ENCODE results near the gene ZBTB12.
"Not testable (repeated sequence)": the region's sequence is repeated elsewhere in the genome, so short reads cannot be mapped to it uniquely, and the experiment has no call there.

ZBTB12 gene, protein sequence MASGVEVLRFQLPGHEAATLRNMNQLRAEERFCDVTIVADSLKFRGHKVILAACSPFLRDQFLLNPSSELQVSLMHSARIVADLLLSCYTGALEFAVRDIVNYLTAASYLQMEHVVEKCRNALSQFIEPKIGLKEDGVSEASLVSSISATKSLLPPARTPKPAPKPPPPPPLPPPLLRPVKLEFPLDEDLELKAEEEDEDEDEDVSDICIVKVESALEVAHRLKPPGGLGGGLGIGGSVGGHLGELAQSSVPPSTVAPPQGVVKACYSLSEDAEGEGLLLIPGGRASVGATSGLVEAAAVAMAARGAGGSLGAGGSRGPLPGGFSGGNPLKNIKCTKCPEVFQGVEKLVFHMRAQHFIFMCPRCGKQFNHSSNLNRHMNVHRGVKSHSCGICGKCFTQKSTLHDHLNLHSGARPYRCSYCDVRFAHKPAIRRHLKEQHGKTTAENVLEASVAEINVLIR

DNA sequence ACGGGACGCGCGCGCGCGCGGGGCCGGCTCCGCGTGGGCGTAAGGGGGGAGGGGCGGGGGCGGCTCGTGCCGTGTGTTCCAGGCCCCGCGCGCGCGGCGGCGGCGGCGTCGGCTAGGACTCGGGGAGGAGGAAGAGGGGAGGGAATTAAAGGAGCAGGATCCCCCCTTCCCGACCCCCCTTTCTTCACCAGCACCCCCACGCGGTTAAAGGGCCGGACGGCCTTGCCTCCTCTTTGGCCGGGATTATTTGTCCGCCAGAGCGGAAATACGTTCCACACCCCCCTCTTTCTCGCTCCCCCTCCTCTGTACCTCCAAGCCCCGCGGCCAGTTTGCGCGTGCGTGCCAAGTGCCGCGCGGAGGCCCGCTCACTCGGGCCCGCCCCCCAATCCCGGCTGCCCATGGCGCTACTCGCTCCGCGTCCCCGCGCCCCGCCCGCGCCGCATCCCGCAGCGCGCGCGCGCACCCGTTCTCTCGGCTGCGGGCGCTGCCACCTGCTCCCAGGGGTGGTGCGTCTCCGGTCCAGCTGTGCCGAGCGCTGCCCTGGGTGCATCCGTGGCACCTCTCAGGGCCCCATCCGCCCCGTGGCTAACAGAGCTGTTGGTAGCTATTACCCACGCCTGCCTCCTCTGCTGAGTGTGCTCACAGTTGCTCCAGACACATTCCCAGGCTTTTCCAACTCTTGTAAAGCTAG is at the start of gene ZBTB12:
Gene ZBTB12 (minus strand): TSS at position 134 of the 691 bp plus-strand sequence. CDS start 781 bp downstream, outside the sequence.
- DNase-seq, result peak; percentile 73 to 87

DNA sequence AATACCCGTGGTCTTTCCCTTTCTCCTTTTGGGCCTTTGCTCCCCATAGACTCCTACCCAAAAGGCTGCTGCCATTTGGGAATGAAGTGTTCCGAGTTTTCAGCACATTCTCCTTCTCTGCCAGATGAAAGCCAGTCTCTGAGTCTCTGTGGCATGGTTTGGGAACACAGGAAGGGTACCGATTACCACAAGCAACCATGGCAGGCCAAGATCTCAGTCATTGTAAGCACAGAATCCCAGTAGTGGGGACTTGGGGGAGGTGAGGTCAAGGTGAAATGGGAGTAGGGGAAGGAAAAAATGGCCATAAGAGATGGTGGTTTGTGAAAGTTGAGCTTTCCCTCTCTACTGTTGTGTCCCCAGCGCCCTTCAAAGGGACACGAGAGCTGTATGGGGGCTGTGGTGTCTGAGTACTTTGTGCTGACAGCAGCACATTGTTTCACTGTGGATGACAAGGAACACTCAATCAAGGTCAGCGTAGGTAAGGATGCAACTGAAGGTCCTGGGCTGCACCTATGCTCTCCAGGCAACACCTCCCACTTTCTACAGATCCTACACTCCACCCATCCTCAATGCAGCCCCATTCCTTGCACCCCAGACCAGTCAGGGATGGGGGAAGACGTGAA is 48.2 kb upstream of the ZBTB12 start:
- DNase-seq, result no peak

DNA sequence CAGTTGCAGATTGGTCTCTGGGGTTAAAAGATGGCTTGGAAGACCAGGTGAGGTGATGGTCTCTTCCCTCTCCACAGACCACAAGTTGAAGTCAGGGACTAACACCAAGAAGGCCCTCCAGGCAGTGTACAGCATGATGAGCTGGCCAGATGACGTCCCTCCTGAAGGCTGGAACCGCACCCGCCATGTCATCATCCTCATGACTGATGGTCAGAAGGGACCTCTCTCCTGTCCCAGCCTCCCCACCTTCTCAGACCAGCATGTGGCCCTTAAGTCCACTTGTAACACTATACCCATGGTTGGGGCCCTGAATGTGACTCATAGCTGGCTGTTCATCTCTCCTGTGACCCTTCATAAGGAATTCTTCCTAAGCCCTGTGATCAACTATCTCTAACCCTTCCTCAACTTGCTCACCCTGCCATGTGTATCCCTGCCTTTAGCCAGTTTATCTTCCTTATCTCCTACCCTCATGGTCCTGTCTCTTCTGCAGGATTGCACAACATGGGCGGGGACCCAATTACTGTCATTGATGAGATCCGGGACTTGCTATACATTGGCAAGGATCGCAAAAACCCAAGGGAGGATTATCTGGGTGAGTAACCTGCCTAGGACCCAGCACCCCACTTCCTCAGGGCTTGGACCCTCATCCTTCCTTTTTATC is 47.0 kb upstream of the ZBTB12 start:
- DNase-seq, result no peak

DNA sequence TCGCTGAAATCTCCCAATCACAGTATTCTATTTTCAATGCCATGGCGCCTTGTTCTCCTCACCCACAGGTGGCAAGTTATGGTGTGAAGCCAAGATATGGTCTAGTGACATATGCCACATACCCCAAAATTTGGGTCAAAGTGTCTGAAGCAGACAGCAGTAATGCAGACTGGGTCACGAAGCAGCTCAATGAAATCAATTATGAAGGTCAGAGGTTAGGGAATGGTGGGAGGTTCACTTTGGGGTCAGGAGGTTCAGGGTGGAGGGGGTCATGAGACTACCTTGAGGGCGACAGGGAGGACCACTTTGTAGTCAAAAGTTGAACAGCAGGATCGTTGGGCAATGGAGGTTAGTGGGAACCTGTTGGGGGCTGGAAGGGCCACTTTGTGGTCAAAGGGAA is 46.4 kb upstream of the ZBTB12 start:
- no peak for DNase-seq

GRCh38 chr6:31947864-31948263 is 46.0 kb upstream of the ZBTB12 start:
- DNase-seq, result no peak

DNA sequence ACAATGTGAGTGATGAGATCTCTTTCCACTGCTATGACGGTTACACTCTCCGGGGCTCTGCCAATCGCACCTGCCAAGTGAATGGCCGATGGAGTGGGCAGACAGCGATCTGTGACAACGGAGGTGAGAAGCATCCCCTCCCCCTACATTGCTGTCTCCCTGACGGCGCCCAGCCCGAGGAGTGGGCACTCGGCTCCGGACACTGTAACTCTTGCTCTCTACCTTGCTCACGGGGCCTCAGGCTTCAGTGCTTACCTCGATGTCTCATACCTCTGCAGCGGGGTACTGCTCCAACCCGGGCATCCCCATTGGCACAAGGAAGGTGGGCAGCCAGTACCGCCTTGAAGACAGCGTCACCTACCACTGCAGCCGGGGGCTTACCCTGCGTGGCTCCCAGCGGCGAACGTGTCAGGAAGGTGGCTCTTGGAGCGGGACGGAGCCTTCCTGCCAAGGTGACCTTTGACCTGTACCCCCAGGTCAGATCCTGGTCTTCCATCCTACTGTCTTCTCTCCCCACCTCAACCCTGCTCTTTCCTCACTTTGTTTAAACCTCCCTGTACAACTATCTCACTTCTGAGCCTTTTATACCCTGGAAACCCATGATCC is 45.3 kb upstream of the ZBTB12 start:
- no peak for DNase-seq

DNA sequence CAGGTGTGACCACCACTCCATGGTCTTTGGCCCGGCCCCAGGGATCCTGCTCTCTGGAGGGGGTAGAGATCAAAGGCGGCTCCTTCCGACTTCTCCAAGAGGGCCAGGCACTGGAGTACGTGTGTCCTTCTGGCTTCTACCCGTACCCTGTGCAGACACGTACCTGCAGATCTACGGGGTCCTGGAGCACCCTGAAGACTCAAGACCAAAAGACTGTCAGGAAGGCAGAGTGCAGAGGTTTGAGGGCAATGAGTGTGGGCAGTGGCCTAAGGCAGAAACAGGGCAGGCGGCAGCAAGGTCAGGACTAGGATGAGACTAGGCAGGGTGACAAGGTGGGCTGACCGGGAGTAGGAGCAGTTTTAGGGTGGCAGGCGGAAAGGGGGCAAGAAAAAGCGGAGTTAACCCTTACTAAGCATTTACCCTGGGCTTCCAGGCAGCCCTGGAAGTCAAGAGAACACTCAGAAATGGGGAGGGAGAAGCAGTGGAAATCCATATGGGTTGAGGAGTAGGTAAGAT is 44.5 kb upstream of the ZBTB12 start:
- DNase-seq, result no peak

GRCh38 chr6:31945507-31946369 is 43.9 kb upstream of the ZBTB12 start, which contains the start of gene CFB:
TSS of gene CFB (plus strand) at chr6:31946095. CDS start at chr6:31946222, 127 bp downstream.
- DNase-seq, result no peak

DNA sequence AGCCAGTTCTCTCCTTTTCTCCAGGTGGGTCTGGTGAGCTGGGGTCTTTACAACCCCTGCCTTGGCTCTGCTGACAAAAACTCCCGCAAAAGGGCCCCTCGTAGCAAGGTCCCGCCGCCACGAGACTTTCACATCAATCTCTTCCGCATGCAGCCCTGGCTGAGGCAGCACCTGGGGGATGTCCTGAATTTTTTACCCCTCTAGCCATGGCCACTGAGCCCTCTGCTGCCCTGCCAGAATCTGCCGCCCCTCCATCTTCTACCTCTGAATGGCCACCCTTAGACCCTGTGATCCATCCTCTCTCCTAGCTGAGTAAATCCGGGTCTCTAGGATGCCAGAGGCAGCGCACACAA is 43.2 kb upstream of the ZBTB12 start:
- DNase-seq, result no peak

- no peak for DNase-seq
Observed at GRCh38 chr6:31943742-31944141, 41.9 kb upstream of the ZBTB12 start.

GRCh38 chr6:31940256-31940664 is 38.4 kb upstream of the ZBTB12 start:
- DNase-seq, result no peak

DNA sequence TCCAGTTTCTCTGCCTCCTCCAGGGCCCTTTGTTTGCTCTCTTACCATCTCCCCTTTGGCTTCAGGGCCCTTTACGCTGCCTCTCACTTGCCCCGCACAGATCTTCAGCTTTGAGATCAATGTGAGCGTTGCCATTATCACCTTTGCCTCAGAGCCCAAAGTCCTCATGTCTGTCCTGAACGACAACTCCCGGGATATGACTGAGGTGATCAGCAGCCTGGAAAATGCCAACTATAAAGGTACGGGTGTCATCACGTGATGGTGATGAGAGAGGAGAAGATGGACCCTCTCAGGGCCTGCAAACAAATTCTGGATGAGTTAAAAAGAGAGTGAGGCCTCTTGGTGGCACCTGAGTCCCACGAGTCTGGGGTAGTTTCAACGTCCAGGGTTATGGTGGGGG is 33.9 kb upstream of the ZBTB12 start:
- DNase-seq, result no peak

- no peak for DNase-seq
Observed at GRCh38 chr6:31935021-31935420, 33.1 kb upstream of the ZBTB12 start.

GRCh38 chr6:31933537-31933936 is 31.7 kb upstream of the ZBTB12 start:
- DNase-seq, result no peak

- DNase-seq, result not testable (repeated sequence)
Observed at GRCh38 chr6:31932137-31932536, 30.3 kb upstream of the ZBTB12 start.

- no peak for DNase-seq
Observed at GRCh38 chr6:31930962-31931361, 29.1 kb upstream of the ZBTB12 start.

GRCh38 chr6:31928672-31928939 is 26.7 kb upstream of the ZBTB12 start:
- no peak for DNase-seq

DNA sequence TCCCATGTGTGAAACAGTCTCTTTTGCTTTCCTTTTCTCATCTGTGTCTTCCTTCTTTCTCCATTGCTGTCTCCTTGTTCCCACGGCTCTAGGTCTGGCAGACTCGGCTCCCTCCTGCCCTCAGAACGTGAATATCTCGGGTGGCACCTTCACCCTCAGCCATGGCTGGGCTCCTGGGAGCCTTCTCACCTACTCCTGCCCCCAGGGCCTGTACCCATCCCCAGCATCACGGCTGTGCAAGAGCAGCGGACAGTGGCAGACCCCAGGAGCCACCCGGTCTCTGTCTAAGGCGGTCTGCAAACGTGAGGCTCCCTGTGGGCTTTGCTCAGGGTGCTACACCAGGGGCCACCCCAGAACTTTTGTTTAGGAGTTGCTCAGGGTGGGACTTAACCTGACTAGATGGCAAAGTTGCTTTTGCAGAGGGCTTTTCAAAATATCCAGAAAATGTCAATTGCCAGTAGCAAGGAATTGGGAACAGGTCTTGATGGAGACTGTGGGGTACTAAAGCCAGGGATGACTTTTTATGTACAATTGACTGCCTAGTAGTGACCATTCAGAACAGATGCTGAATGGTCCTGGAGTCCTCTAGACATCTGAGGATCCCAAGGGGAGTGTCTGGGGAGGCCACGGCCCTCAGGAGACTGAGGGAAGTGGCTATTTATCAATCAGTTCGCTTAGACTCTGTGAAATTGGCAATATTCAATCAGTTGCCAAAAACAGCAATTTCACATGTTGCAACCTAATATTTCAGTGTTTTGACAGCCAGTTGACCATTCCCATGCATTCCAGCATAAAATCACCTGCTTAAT is 26.2 kb upstream of the ZBTB12 start:
- DNase-seq, result no peak

DNA sequence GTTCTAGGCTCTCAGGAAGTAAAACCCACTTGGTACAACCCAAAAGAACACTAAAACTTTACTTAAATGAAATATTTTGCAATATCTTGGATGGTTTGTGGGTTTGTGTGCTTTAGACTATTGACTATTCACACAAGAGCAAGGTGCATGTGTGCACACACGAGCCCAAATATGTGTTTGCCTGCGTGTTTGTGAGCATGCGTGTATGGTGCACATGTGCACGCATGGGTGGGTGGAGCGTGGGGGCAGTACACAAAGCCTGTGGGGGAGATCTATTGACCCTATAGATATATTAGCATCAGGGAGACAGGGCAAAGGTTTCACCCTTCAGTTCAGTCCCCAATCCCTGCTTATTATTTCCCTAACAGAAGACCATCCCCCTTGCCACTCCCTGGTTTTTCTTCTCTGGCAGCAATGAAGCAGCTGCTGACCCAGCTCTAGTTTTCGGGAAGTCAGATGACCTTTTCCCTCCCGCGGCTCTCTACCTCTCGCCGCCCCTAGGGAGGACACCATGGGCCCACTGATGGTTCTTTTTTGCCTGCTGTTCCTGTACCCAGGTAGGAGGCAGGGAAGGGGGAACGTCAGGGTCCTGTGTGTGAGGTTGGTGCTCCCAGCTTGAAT is 25.5 kb upstream of the ZBTB12 start, which contains the start of gene C2:
Gene C2 (plus strand): TSS at position 476 of the 621 bp plus-strand sequence. CDS start 36 bp downstream, at position 512.
- no peak for DNase-seq

- DNase-seq, result peak; percentile 15 to 41
Observed at GRCh38 chr6:31922942-31923341, 21.1 kb upstream of the ZBTB12 start.
